Kidney (tissue), 14 donors: Measurements from ENCODE around the gene ENOX2. TPM values are rescaled to one million over a fixed set of nuclear protein-coding genes. Genes with fewer than 3 reads are reported as not detected.

Source experiments
- DNase-seq, 5 donors: peaks; one replicate each; pipeline ENCODE4 v3.0.0-alpha.2; 2013 to 2020
- FAIRE-seq: peaks from 2 replicates; lab custom pipeline; 2012; peaks lifted over from hg19 to GRCh38; lab: Jason Lieb, UNC
- H3K27ac ChIP-seq, 2 donors: one replicate each; pipeline ENCODE4 v1.7.0; 2013; ENCODE audit warnings: low read depth in 2 of 2, low read length in 2 of 2, inconsistent platforms in 1 of 2
- H3K27me3 ChIP-seq: one replicate; pipeline ENCODE4 v1.7.1; 2013; ENCODE audit warnings: low read length, inconsistent platforms; ENCODE audit not compliant: control insufficient read depth, insufficient read depth
- H3K36me3 ChIP-seq, 3 donors: one replicate each; pipeline versions ENCODE4 v1.7.0 to v1.7.1; 2013; ENCODE audit warnings: low read length in 3 of 3, control low read depth in 1 of 3, inconsistent platforms in 1 of 3; ENCODE audit not compliant: insufficient read depth in 3 of 3, control insufficient read depth in 2 of 3
- H3K4me1 ChIP-seq, 3 donors: one replicate each; pipeline versions ENCODE4 v1.7.0 to v1.7.1; 2013; ENCODE audit warnings: low read length in 3 of 3, inconsistent platforms in 1 of 3, low read depth in 1 of 3; ENCODE audit not compliant: control insufficient read depth in 2 of 3, insufficient read depth in 2 of 3
- H3K4me3 ChIP-seq, 3 donors: one replicate each; pipeline versions ENCODE4 v1.7.0 to v1.8.1; 2013; ENCODE audit warnings: low read length in 3 of 3, control low read depth in 1 of 3, inconsistent platforms in 1 of 3
- H3K9ac ChIP-seq, 3 donors: one replicate each; pipeline versions ENCODE4 v1.7.0 to v1.7.1; 2013; ENCODE audit warnings: low read length in 3 of 3, control low read depth in 1 of 3, inconsistent platforms in 1 of 3
- H3K9me3 ChIP-seq, 3 donors: one replicate each; pipeline versions ENCODE4 v1.7.0 to v1.7.1; 2013; ENCODE audit warnings: low read length in 3 of 3, control low read depth in 1 of 3, inconsistent platforms in 1 of 3; ENCODE audit not compliant: control insufficient read depth in 2 of 3, insufficient read depth in 1 of 3
- CTCF ChIP-seq: IDR thresholded peaks from 3 replicates; pipeline ENCODE4 v1.5.1; 2012; ENCODE audit warnings: mild to moderate bottlenecking, moderate library complexity, borderline replicate concordance; ENCODE audit not compliant: insufficient read depth; ENCODE audit errors: extremely low read depth
- intact Hi-C: fragments of 100-400 bp; cut with DNase I; formaldehyde crosslinking; loops from one replicate; pipeline ENCODE4 v1.11.1; 2022
- polyA plus RNA-seq: library from polyadenylated mRNA; stranded (reverse); fragments of 350-450 nt; fragmentation: Illumina TruSeq; extraction: RNeasy Lipid Tissue Mini Kit (QIAGEN cat#74804); gene quantifications from one replicate; pipeline ENCODE4 v1.2.3, GENCODE V29; 2014; ENCODE audit warnings: low read depth, low replicate concordance; ENCODE audit not compliant: insufficient read depth
- total RNA-seq: library from RNA; stranded (reverse); fragmentation: NEBNext Ultra II Directional; extraction: Animal tissue kit (Norgen Biotek cat#: 25700); gene quantifications from one replicate; pipeline ENCODE4 v1.2.1, GENCODE V29; 2021
- donor health status: control.
- donor health status: control.
- donor health status: control.
- donor health status: control.
- donor health status: control.
- donor health status: DM: yes; HTN: yes; CAD: no.
- donor health status: Normal renal cell carcinoma (clear cell type).

The ENOX2 gene
- total and polyA plus RNA-seq, 2 donors from 2014 or later, result 6.6 to 22.6 TPM

- intact Hi-C loops, result no loop called here
- Histone ChIP-seq H3K9ac (no peak overlapping the region), H3K4me1 (no peaks in the 10 kb centered on the region), H3K36me3 (no peaks in the 10 kb centered on the region), H3K27ac (no peak overlapping the region), H3K4me3 (no peak overlapping the region), H3K27me3 (no peaks in the 10 kb centered on the region), H3K9me3 (peaks cover 0 to 3% (median 2%) of the 10 kb centered on the region in 3 donors)
- no peak for FAIRE-seq
- DNase-seq, result no peak
- TF ChIP-seq CTCF, result no peak
These were observed 174.8 kb downstream of the ENOX2 start for GRCh38 chrX:130728208-130728607.

GRCh38 chrX:130726661-130727060 is 176.3 kb downstream of the ENOX2 start:
- FAIRE-seq (no peak), DNase-seq (no peak)
- Histone ChIP-seq H3K27me3 (no peaks in the 10 kb centered on the region), H3K4me3 (no peak overlapping the region), H3K27ac (no peak overlapping the region), H3K4me1 (no peaks in the 10 kb centered on the region), H3K9ac (no peak overlapping the region), H3K9me3 (peaks cover 0 to 3% (median 0%) of the 10 kb centered on the region in 3 donors), H3K36me3 (no peaks in the 10 kb centered on the region)
- no peak for TF ChIP-seq CTCF
- intact Hi-C loops, result no loop called here

DNA sequence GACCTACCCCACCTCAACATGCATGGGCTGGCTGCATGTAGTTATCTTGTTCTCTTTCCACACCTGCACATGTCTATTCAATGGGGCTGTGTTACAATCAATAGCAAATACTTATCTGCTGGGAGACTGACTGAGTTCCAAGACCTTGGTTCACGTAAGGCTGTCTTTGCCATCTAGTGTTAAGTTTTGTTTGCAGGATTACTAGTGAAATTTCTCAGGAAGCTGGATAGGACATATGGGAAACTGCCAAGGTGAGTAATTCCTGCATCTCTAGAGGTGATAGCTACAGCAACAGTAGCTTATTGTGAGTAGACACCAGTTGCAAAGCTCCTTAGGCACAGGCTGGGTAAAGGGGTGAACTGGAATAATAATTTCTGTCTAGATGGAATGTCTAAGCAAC is 177.5 kb downstream of the ENOX2 start:
- Histone ChIP-seq H3K4me1 (no peaks in the 10 kb centered on the region), H3K27ac (no peak overlapping the region), H3K36me3 (no peaks in the 10 kb centered on the region), H3K27me3 (no peaks in the 10 kb centered on the region), H3K9me3 (peaks cover 0 to 3% (median 0%) of the 10 kb centered on the region in 3 donors), H3K4me3 (no peak overlapping the region), H3K9ac (no peak overlapping the region)
- no peak for TF ChIP-seq CTCF
- intact Hi-C loops, result no loop called here
- DNase-seq, result no peak
- FAIRE-seq, result no peak

GRCh38 chrX:130719413-130719812 is 183.6 kb downstream of the ENOX2 start:
- intact Hi-C loops, result no loop called here
- no peaks in the 10 kb centered on the region for H3K27me3 ChIP-seq
- FAIRE-seq (no peak), DNase-seq (no peak)
- no peak overlapping the region for H3K9ac ChIP-seq
- H3K36me3 ChIP-seq, result no peaks in the 10 kb centered on the region
- no peak overlapping the region for H3K27ac ChIP-seq
- H3K4me3 ChIP-seq, result no peak overlapping the region
- H3K9me3 ChIP-seq, result no peaks in the 10 kb centered on the region
- H3K4me1 ChIP-seq, result no peaks in the 10 kb centered on the region
- TF ChIP-seq CTCF, result no peak
